Peyer's patch (tissue), 4 donors: Measurements from ENCODE around the gene FLT1. TPM values are rescaled to one million over a fixed set of nuclear protein-coding genes. Genes with fewer than 3 reads are reported as not detected.

Source experiments
- DNase-seq, 3 donors: peaks; one replicate each; pipeline ENCODE4 v3.0.0-alpha.2; 2017 to 2019
- H3K27ac ChIP-seq, 4 donors: fragments of 200-600 bp; sonication (generic); one replicate each; pipeline ENCODE4 v1.5.1; 2016 to 2019
- H3K27me3 ChIP-seq, 2 donors: fragments of 200-600 bp; sonication (generic); one replicate each; pipeline ENCODE4 v1.5.1; 2019
- H3K36me3 ChIP-seq, 3 donors: fragments of 200-600 bp; sonication (generic); one replicate each; pipeline ENCODE4 v1.5.1; 2016 to 2019
- H3K4me1 ChIP-seq, 4 donors: fragments of 200-600 bp; sonication (generic); one replicate each; pipeline ENCODE4 v1.5.1; 2016 to 2019
- H3K4me3 ChIP-seq, 4 donors: fragments of 200-600 bp; sonication (generic); 1 replicate in 3 of 4; 2 replicates in 1 of 4; pipeline ENCODE4 v1.5.1; 2016 to 2019; ENCODE audit warnings: mild to moderate bottlenecking in 1 of 4
- H3K9me3 ChIP-seq, 4 donors: fragments of 200-600 bp; sonication (generic); one replicate each; pipeline ENCODE4 v1.5.1; 2016 to 2019; ENCODE audit warnings: mild to moderate bottlenecking in 1 of 4
- POLR2A ChIP-seq, 2 donors: fragments of 450-650 bp; IDR thresholded peaks; one replicate each; pipeline ENCODE4 v1.5.1; 2017; ENCODE audit warnings: antibody characterized with exemption in 2 of 2, mild to moderate bottlenecking in 2 of 2, moderate library complexity in 2 of 2
- total RNA-seq, 4 donors: library from RNA; depleted of rRNA; stranded (reverse); fragments of >200 nt; gene quantifications; one replicate each; pipeline ENCODE4 v1.1.0, GENCODE V29; 2016
- TF ChIP-seq, protein P1 (sequence below), 6 experiments: fragments of 450-650 bp in 4 of 6; fragments of 200-600 bp in 2 of 6; sonication (generic) in 1 of 6; IDR thresholded peaks; one replicate each; pipeline ENCODE4 v1.5.1; 2017 to 2019; ENCODE audit warnings: antibody characterized with exemption in 6 of 6, mild to moderate bottlenecking in 3 of 6, moderate library complexity in 1 of 6

Gene FLT1
- total RNA-seq, 4 donors from 2014 or later: 3.0 to 14.0 (median 3.9) TPM

DNA sequence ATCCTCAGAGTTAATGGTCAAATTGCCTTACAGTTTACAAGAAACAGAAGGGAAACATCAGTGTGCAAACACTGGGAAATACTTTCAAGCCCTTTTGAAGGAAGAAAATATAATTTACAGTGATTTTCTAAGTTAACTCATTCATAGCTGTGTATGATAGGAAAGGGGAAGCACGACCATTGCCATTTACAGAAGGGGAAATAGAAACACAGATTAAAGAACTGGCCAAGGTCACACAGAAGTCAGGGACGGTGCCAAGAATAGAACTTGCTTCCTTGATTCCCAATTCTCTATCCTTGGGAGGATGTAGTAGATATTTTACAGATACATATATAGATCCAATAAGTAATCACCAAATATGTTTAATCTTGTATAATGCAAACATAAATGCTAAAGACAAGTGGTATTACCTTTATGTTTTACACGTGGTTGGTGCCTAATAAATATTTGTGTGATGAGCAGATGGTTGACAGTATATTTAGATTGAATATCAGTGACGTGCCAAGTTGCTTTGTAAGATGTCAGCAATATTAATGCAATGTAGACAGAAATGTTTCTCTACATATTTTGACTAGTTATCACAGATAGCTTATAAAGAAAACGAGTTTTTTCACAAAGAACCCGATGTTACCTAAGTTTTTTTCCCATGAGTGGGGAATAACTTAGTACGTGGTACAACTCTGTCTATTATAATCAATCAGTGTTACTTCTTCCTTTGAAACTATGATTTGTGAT lies 73.1 kb downstream of the FLT1 start:
- no peak overlapping the region for H3K4me3 ChIP-seq
- no peaks in the 10 kb centered on the region for H3K9me3 ChIP-seq
- no peak overlapping the region for H3K27ac ChIP-seq
- H3K36me3 ChIP-seq: no peaks in the 10 kb centered on the region
- no peak for TF ChIP-seq POLR2A (IDR thresholded peaks at IDR 0.05)
- TF ChIP-seq, protein P1, sequence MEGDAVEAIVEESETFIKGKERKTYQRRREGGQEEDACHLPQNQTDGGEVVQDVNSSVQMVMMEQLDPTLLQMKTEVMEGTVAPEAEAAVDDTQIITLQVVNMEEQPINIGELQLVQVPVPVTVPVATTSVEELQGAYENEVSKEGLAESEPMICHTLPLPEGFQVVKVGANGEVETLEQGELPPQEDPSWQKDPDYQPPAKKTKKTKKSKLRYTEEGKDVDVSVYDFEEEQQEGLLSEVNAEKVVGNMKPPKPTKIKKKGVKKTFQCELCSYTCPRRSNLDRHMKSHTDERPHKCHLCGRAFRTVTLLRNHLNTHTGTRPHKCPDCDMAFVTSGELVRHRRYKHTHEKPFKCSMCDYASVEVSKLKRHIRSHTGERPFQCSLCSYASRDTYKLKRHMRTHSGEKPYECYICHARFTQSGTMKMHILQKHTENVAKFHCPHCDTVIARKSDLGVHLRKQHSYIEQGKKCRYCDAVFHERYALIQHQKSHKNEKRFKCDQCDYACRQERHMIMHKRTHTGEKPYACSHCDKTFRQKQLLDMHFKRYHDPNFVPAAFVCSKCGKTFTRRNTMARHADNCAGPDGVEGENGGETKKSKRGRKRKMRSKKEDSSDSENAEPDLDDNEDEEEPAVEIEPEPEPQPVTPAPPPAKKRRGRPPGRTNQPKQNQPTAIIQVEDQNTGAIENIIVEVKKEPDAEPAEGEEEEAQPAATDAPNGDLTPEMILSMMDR (IDR thresholded peaks at IDR 0.05): no peak
- no peaks in the 10 kb centered on the region for H3K27me3 ChIP-seq
- no peaks in the 10 kb centered on the region for H3K4me1 ChIP-seq
- no peak for DNase-seq

DNA sequence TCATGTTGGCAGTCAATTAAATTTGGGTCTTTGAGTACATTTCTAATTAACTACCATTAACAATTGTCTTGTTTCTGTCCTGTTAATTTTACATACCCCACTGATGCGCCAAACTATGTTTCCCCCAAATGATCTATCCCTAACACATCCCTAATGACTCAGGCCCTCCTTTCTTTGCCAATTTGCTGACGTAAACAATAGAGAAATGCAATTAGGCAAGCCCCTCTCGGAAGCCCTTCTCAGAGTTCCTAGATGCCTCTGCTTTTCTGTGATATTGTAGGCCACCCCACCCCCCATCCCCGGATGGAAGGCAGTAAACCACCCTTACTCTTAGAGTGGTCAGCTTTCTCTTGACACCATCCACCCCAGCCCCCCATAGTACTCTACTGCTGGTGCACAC lies 74.2 kb downstream of the FLT1 start:
- Histone ChIP-seq H3K36me3 (no peaks in the 10 kb centered on the region), H3K4me1 (no peaks in the 10 kb centered on the region)
- no peak for DNase-seq

DNA sequence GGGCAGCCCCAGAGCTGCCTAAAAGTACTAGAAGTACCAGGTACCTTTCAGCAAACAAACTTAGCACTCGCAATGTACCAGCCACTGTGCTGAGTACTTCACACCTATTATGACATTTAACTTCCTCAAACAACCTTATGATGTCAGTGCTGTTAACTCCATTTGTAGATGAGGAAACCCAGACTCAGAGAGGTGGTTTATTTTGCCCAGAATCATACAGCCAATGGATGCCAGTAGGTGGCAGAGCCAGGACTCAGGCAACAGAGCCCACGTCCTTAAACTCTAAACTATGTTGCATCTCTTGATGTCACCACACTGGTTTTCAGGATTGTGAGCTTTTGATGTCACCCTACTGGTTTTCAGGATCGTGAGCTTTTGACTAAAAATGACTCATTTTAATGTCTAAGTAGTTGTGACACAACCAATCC lies 78.9 kb downstream of the FLT1 start:
- Histone ChIP-seq H3K4me3 (no peak overlapping the region), H3K27ac (no peak overlapping the region), H3K4me1 (no peaks in the 10 kb centered on the region), H3K36me3 (no peaks in the 10 kb centered on the region), H3K9me3 (no peaks in the 10 kb centered on the region), H3K27me3 (no peaks in the 10 kb centered on the region)
- no peak for TF ChIP-seq POLR2A (IDR thresholded peaks at IDR 0.05)
- TF ChIP-seq, protein P1 (IDR thresholded peaks at IDR 0.05): no peak
- no peak for DNase-seq

More for the DNA sequence above, 74.2 kb downstream of the FLT1 start:
- Histone ChIP-seq H3K27me3 (no peaks in the 10 kb centered on the region), H3K4me3 (no peak overlapping the region), H3K9me3 (no peaks in the 10 kb centered on the region), H3K27ac (no peak overlapping the region)
- TF ChIP-seq, protein P1 (IDR thresholded peaks at IDR 0.05): no peak
- TF ChIP-seq POLR2A (IDR thresholded peaks at IDR 0.05): no peak

DNA sequence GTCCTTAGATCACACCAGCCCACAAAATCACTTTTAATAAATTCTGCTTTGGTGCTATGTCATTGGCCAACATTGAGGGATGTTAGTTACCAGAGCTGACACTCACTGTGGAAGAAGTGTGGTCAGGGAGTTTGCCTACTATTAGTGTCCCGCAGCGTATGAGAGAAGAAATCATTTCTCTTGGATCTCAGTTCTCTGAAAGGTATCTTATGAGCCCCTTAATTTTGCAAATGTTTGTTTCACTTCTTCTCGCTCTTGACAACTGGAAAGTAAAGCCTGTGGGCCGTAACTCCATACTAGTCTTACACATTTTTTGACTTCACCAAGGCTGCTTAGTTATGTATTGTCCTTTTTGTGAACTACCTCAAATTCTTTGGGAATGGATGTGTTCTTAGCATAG lies 80.9 kb downstream of the FLT1 start:
- no peaks in the 10 kb centered on the region for H3K4me1 ChIP-seq
- H3K4me3 ChIP-seq: no peak overlapping the region
- H3K36me3 ChIP-seq: no peaks in the 10 kb centered on the region
- no peak overlapping the region for H3K27ac ChIP-seq
- H3K9me3 ChIP-seq: no peaks in the 10 kb centered on the region
- no peak for TF ChIP-seq POLR2A (IDR thresholded peaks at IDR 0.05)
- TF ChIP-seq, protein P1 (IDR thresholded peaks at IDR 0.05): no peak
- DNase-seq: no peak
- H3K27me3 ChIP-seq: no peaks in the 10 kb centered on the region

DNA sequence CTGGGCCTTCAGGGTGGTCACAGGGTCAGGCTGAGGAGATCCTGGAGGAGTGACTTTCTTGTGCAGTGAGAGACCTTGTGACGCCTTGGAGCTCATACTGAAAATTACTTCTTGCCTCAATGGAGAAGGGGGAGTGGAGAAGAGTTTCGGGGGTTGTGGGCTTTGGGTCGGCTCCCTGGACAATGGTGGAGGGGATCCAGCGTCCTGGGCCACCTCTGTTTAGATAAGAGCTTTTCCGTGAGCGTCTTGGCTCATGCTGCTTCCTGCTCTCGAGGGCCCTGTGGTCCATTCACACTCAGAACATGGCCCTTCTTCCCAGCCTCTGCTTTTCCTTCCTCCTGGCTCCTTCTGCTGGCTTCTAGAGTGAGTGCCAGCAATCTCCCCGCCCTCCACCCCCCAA lies 81.9 kb downstream of the FLT1 start:
- H3K4me3 ChIP-seq: no peak overlapping the region

More for the DNA sequence above, 81.9 kb downstream of the FLT1 start:
- no peak for DNase-seq
- Histone ChIP-seq H3K27me3 (no peaks in the 10 kb centered on the region), H3K36me3 (no peaks in the 10 kb centered on the region), H3K27ac (no peak overlapping the region), H3K9me3 (no peaks in the 10 kb centered on the region), H3K4me1 (no peaks in the 10 kb centered on the region)
- TF ChIP-seq POLR2A (IDR thresholded peaks at IDR 0.05): no peak
- TF ChIP-seq, protein P1 (IDR thresholded peaks at IDR 0.05): no peak
